Choroid plexus epithelial cell (primary cell): ENCODE measurements around the gene GNG2.

Experiments
- DNase-seq: peaks from one replicate; pipeline ENCODE4 v3.0.0-alpha.2; 2010; ENCODE audit warnings: low read depth
- H3K4me3 ChIP-seq: 2 replicates; pipeline ENCODE4 v1.5.1; 2011; ENCODE audit warnings: low read depth, mild to moderate bottlenecking, control low read depth, low read length, moderate library complexity
- CTCF ChIP-seq: conservative IDR thresholded peaks from 2 replicates; pipeline ENCODE4 v1.5.1; 2011; ENCODE audit warnings: low read depth, mild to moderate bottlenecking, control low read depth, inconsistent platforms, low read length, moderate library complexity

Gene GNG2

GRCh38 chr14:51979088-51979709 lies 118.8 kb downstream of the GNG2 start:
- DNase-seq: peak; percentile 90
- H3K4me3 ChIP-seq: no peak overlapping the region
- peak; percentile 95 for TF ChIP-seq CTCF

- no peak overlapping the region for H3K4me3 ChIP-seq
- no peak for DNase-seq
- TF ChIP-seq CTCF: no peak
Observed at GRCh38 chr14:51981218-51981854, 120.9 kb downstream of the GNG2 start.

- no peak for TF ChIP-seq CTCF
- H3K4me3 ChIP-seq: no peak overlapping the region
- no peak for DNase-seq
Observed at GRCh38 chr14:51988221-51988620, 127.8 kb downstream of the GNG2 start.

GRCh38 chr14:51989293-51990234 lies 129.2 kb downstream of the GNG2 start, which contains the start of gene RTRAF:
TSS of gene RTRAF (plus strand) at chr14:51989546. CDS start at chr14:51989640, 94 bp downstream.
- peak within 1 kb of the TSS; percentile 97 for H3K4me3 ChIP-seq
- peak; percentile 97 for DNase-seq
- no peak for TF ChIP-seq CTCF

- no peak for TF ChIP-seq CTCF
- peak overlapping the region; percentile 97 for H3K4me3 ChIP-seq
- no peak for DNase-seq
Observed at GRCh38 chr14:51990488-51990887, 130.1 kb downstream of the GNG2 start.

- TF ChIP-seq CTCF: no peak
- H3K4me3 ChIP-seq: no peak overlapping the region
- DNase-seq: no peak
Observed at GRCh38 chr14:51993285-51993920, 133.0 kb downstream of the GNG2 start.
